ENCODE data around the gene NUP205.

NUP205 gene

GRCh38 chr7:135687466-135687865, 129.7 kb downstream of the NUP205 start:
- Histone ChIP-seq H3K9me3 (ENCODE audit: control insufficient read depth, insufficient read depth, low read depth, low read length) (no peaks in the 10 kb centered on the region), H3K4me1 (ENCODE audit: control insufficient read depth, insufficient read depth, low read length) (no peaks in the 10 kb centered on the region), H3K4me3 (ENCODE audit: low read depth, low read length) (no peak overlapping the region), H3K36me3 (ENCODE audit: control insufficient read depth in 2 of 2, insufficient read depth in 1 of 2, low read length in 2 of 2) (peaks cover 0 to 79% of the 10 kb centered on the region in 2 experiments; a peak in 1 of 3 replicates), H3K27ac (ENCODE audit: extremely low read depth, low read depth, low read length) (no peak overlapping the region)
- CTCF ChIA-PET: interaction anchor here (0.6 to 1.2 kb wide), 5 partner anchors 14 to 250 kb away, joined by 3 to 4 read pairs (median 3); no protein-coding TSS in a partner anchor
- POLR2A ChIA-PET: no interaction called here
- TF ChIP-seq ZFHX2 (tag by site-specific recombination; conservative IDR thresholded peaks at IDR 0.05): no peak
- TF ChIP-seq HOXC10 (CRISPR knock-in tag; IDR thresholded peaks at IDR 0.05): no peak
- TF ChIP-seq ZNF146 (tag by site-specific recombination; IDR thresholded peaks at IDR 0.05): no peak
- TF ChIP-seq ZNF426 (tag by site-specific recombination; IDR thresholded peaks at IDR 0.05): no peak
- TF ChIP-seq ZFP3 (tag by site-specific recombination; IDR thresholded peaks at IDR 0.05; ENCODE audit: low read depth): no peak
- TF ChIP-seq ZNF155 (tag by site-specific recombination; IDR thresholded peaks at IDR 0.05): no peak
- TF ChIP-seq, protein P1, sequence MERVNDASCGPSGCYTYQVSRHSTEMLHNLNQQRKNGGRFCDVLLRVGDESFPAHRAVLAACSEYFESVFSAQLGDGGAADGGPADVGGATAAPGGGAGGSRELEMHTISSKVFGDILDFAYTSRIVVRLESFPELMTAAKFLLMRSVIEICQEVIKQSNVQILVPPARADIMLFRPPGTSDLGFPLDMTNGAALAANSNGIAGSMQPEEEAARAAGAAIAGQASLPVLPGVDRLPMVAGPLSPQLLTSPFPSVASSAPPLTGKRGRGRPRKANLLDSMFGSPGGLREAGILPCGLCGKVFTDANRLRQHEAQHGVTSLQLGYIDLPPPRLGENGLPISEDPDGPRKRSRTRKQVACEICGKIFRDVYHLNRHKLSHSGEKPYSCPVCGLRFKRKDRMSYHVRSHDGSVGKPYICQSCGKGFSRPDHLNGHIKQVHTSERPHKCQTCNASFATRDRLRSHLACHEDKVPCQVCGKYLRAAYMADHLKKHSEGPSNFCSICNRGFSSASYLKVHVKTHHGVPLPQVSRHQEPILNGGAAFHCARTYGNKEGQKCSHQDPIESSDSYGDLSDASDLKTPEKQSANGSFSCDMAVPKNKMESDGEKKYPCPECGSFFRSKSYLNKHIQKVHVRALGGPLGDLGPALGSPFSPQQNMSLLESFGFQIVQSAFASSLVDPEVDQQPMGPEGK (tag by site-specific recombination; IDR thresholded peaks at IDR 0.05): no peak

DNA sequence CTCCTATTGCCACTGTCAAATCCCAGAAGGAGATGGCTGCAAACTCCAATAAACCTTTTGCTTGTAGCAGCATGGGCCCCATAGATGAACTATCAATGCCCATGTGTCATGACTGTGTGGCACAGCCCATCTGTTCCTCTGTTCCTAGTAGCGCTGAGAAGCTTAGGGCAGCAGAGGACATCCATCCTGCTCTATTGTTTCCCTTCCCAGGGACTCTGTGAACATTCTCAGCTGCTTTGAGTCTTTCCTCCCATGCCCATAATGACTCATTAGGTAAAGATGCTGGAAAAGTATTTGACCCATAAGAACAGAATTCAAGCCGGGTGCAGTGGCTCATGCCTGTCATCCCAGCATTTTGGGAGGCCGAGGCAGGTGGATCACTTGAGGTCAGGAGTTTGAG, 132.8 kb downstream of the NUP205 start:
- H3K4me3 ChIP-seq (ENCODE audit: low read depth, low read length): no peak overlapping the region
- no peak for TF ChIP-seq KLF9 (tag by site-specific recombination; IDR thresholded peaks at IDR 0.05; ENCODE audit: low read depth)
- no peak for TF ChIP-seq ZNF138 (tag by site-specific recombination; IDR thresholded peaks at IDR 0.05; ENCODE audit: borderline replicate concordance)
- TF ChIP-seq SP7 (tag by site-specific recombination; IDR thresholded peaks at IDR 0.05): no peak
- TF ChIP-seq ZNF837 (tag by site-specific recombination; IDR thresholded peaks at IDR 0.05): no peak
- no peak for TF ChIP-seq REPIN1 (tag by site-specific recombination; IDR thresholded peaks at IDR 0.05; ENCODE audit: low read depth)
- no peak for TF ChIP-seq GLIS2 (tag by site-specific recombination; IDR thresholded peaks at IDR 0.05)
- no peak for TF ChIP-seq ZNF701 (tag by site-specific recombination; IDR thresholded peaks at IDR 0.05)
- no peak for TF ChIP-seq ZNF473 (tag by site-specific recombination; IDR thresholded peaks at IDR 0.05)
- TF ChIP-seq YY1 (tag by site-specific recombination; IDR thresholded peaks at IDR 0.05): no peak
- ChIA-PET CTCF (interaction anchor here (0.6 to 0.9 kb wide), 2 partner anchors 43 to 132 kb away, joined by 3 read pairs; no protein-coding TSS in a partner anchor), POLR2A (no interaction called here)
- no peaks in the 10 kb centered on the region for H3K9me3 ChIP-seq (ENCODE audit: control insufficient read depth, insufficient read depth, low read depth, low read length)
- no peaks in the 10 kb centered on the region for H3K4me1 ChIP-seq (ENCODE audit: control insufficient read depth, insufficient read depth, low read length)
- H3K36me3 ChIP-seq (ENCODE audit: control insufficient read depth in 2 of 2, insufficient read depth in 1 of 2, low read length in 2 of 2): peaks cover 0 to 80% of the 10 kb centered on the region in 2 experiments; a peak in 1 of 3 replicates
- no peak overlapping the region for H3K27ac ChIP-seq (ENCODE audit: extremely low read depth, low read depth, low read length)

- H3K4me3 ChIP-seq (ENCODE audit: low read depth, low read length): no peak overlapping the region
- CTCF ChIA-PET: interaction anchor here (1.1 to 1.4 kb wide), 4 partner anchors 12 to 46 kb away, joined by 3 to 5 read pairs (median 3); no protein-coding TSS in a partner anchor
- no peaks in the 10 kb centered on the region for H3K4me1 ChIP-seq (ENCODE audit: control insufficient read depth, insufficient read depth, low read length)
- H3K36me3 ChIP-seq (ENCODE audit: control insufficient read depth in 2 of 2, insufficient read depth in 1 of 2, low read length in 2 of 2): peaks cover 0 to 79% of the 10 kb centered on the region in 2 experiments; a peak in 1 of 3 replicates
- POLR2A ChIA-PET: no interaction called here
- H3K9me3 ChIP-seq (ENCODE audit: control insufficient read depth, insufficient read depth, low read depth, low read length): no peaks in the 10 kb centered on the region
- no peak overlapping the region for H3K27ac ChIP-seq (ENCODE audit: extremely low read depth, low read depth, low read length)
- no peak for TF ChIP-seq ZNF341 (tag by site-specific recombination; IDR thresholded peaks at IDR 0.05; ENCODE audit: low read depth)
- no peak for TF ChIP-seq ZNF621 (tag by site-specific recombination; IDR thresholded peaks at IDR 0.05)
- no peak for TF ChIP-seq ZNF155 (tag by site-specific recombination; IDR thresholded peaks at IDR 0.05)
- TF ChIP-seq CTCF (tag by site-specific recombination; IDR thresholded peaks at IDR 0.05): no peak
- no peak for TF ChIP-seq BCL11B (tag by site-specific recombination; IDR thresholded peaks at IDR 0.05; ENCODE audit: low read depth)
- no peak for TF ChIP-seq ZSCAN23 (tag by site-specific recombination; IDR thresholded peaks at IDR 0.05)
- no peak for TF ChIP-seq ZSCAN16 (tag by site-specific recombination; IDR thresholded peaks at IDR 0.05)
- no peak for TF ChIP-seq SETDB1 (IDR thresholded peaks at IDR 0.05; ENCODE audit: insufficient read length, low read length)
- no peak for TF ChIP-seq KLF9 (tag by site-specific recombination; IDR thresholded peaks at IDR 0.05; ENCODE audit: low read depth)
- TF ChIP-seq PRDM1 (tag by site-specific recombination; IDR thresholded peaks at IDR 0.05): no peak
- TF ChIP-seq ZNF169 (tag by site-specific recombination; IDR thresholded peaks at IDR 0.05): no peak
- TF ChIP-seq ZNF280D (tag by site-specific recombination; IDR thresholded peaks at IDR 0.05): no peak
Measured at GRCh38 chr7:135692055-135692454, 134.3 kb downstream of the NUP205 start.

Measured in HEK293 (cell line).